Fibroblast of lung (primary cell): ENCODE measurements around the gene TNIP1.

Source experiments
- CTCF ChIP-seq, 2 donors: IDR thresholded peaks in 1 of 2; conservative IDR thresholded peaks in 1 of 2; 1 replicate in 1 of 2; 2 replicates in 1 of 2; pipeline ENCODE4 v1.5.1; 2011 to 2012; ENCODE audit warnings: low read length in 2 of 2, control low read depth in 1 of 2, inconsistent platforms in 1 of 2, low read depth in 1 of 2, mild to moderate bottlenecking in 1 of 2
- EZH2 ChIP-seq: IDR thresholded peaks from 2 replicates; pipeline ENCODE4 v1.5.1; 2012; ENCODE audit warnings: low read length, control low read depth, mild to moderate bottlenecking; ENCODE audit errors: missing control alignments

GRCh38 chr5:151002681-151003502 lies 77.9 kb downstream of the TNIP1 start:
- no peak for TF ChIP-seq CTCF (conservative IDR thresholded peaks at IDR 0.05 in 1 of 2, IDR thresholded peaks at IDR 0.05 in 1 of 2; ENCODE audit: low read depth in 1 of 2, low read length in 2 of 2)
- TF ChIP-seq EZH2, result no peak
